Fibroblast of skin of left biceps (primary cell): ENCODE measurements around the gene CRIP2.
A peak's percentile ranks its signal among the peaks of the same experiment; 100 is the strongest.

Source experiments
- DNase-seq, 2 experiments: peaks; one replicate each; pipeline ENCODE4 v3.0.0-alpha.2; 2013; ENCODE audit warnings: low read depth in 2 of 2

CRIP2 gene

GRCh38 chr14:105487986-105488777 lies 13.6 kb downstream of the CRIP2 start:
- DNase-seq, result no peak

- no peak for DNase-seq
Observed at GRCh38 chr14:105488781-105489541, 14.3 kb downstream of the CRIP2 start.

GRCh38 chr14:105489542-105490266 lies 15.1 kb downstream of the CRIP2 start:
- peak; percentile 32 for DNase-seq

GRCh38 chr14:105490267-105490571 lies 15.6 kb downstream of the CRIP2 start:
- DNase-seq, result no peak

GRCh38 chr14:105490572-105491365 lies 16.1 kb downstream of the CRIP2 start, which contains the start of gene TEDC1:
Gene TEDC1 (plus strand): TSS chr14:105491246. CDS start chr14:105491376, 130 bp downstream.
- peak; percentile 100 for DNase-seq

- no peak for DNase-seq
Observed at GRCh38 chr14:105491366-105491973, 16.8 kb downstream of the CRIP2 start.

- DNase-seq, result no peak
Observed at GRCh38 chr14:105492031-105492970, 17.7 kb downstream of the CRIP2 start.

GRCh38 chr14:105492971-105493871 lies 18.6 kb downstream of the CRIP2 start:
- DNase-seq, result no peak

- DNase-seq, result no peak
Observed at GRCh38 chr14:105493921-105494605, 19.4 kb downstream of the CRIP2 start.

- no peak for DNase-seq
Observed at GRCh38 chr14:105494606-105494929, 19.9 kb downstream of the CRIP2 start.

GRCh38 chr14:105495101-105495989 lies 20.7 kb downstream of the CRIP2 start:
- no peak for DNase-seq

GRCh38 chr14:105495990-105496830 lies 21.6 kb downstream of the CRIP2 start:
- no peak for DNase-seq

- no peak for DNase-seq
Observed at GRCh38 chr14:105496831-105497591, 22.4 kb downstream of the CRIP2 start.

GRCh38 chr14:105497671-105498429 lies 23.2 kb downstream of the CRIP2 start:
- DNase-seq, result no peak
